H1 (cell line): ENCODE measurements around the gene PRRT2.
A peak's percentile ranks its signal among the peaks of the same experiment; 100 is the strongest.

Experiments used
- EGR1 ChIP-seq: IDR thresholded peaks from 2 replicates; pipeline ENCODE4 v1.6.1; 2011; ENCODE audit warnings: low read depth, low read length, borderline replicate concordance
- EZH2 ChIP-seq: fragments of 200-600 bp; sonication (generic); IDR thresholded peaks from 2 replicates; pipeline ENCODE4 v1.7.1; 2012; ENCODE audit warnings: low read depth, mild to moderate bottlenecking, moderate library complexity, low read length, inconsistent platforms; ENCODE audit not compliant: severe bottlenecking
- KDM4A ChIP-seq: IDR thresholded peaks from one replicate; pipeline ENCODE4 v1.7.1; 2012; ENCODE audit warnings: low read depth, mild to moderate bottlenecking, moderate library complexity, low read length, inconsistent platforms; ENCODE audit not compliant: severe bottlenecking
- NRF1 ChIP-seq: IDR thresholded peaks from 2 replicates; pipeline ENCODE4 v1.6.1; 2011; ENCODE audit warnings: mild to moderate bottlenecking, low read depth, low read length, improper control_type of control experiment
- POLR2A ChIP-seq, 2 experiments: IDR thresholded peaks; 1 replicate in 1 of 2; 2 replicates in 1 of 2; pipeline ENCODE4 v1.6.1; 2011; ENCODE audit warnings: low read depth in 2 of 2, low read length in 2 of 2, mild to moderate bottlenecking in 2 of 2; ENCODE audit errors: control extremely low read depth in 1 of 2
- TAF1 ChIP-seq: IDR thresholded peaks from 2 replicates; pipeline ENCODE4 v1.6.1; 2011; ENCODE audit warnings: mild to moderate bottlenecking, low read depth, low read length
- TF ChIP-seq, protein P1 (sequence below), 3 experiments: IDR thresholded peaks; 1 replicate in 2 of 3; 2 replicates in 1 of 3; pipeline versions ENCODE4 v1.5.1 to v1.6.1; 2011; ENCODE audit warnings: low read length in 3 of 3, mild to moderate bottlenecking in 3 of 3, inconsistent platforms in 2 of 3, low read depth in 1 of 3, moderate library complexity in 1 of 3; ENCODE audit not compliant: insufficient read depth in 1 of 3; ENCODE audit errors: control extremely low read depth in 1 of 3

DNA sequence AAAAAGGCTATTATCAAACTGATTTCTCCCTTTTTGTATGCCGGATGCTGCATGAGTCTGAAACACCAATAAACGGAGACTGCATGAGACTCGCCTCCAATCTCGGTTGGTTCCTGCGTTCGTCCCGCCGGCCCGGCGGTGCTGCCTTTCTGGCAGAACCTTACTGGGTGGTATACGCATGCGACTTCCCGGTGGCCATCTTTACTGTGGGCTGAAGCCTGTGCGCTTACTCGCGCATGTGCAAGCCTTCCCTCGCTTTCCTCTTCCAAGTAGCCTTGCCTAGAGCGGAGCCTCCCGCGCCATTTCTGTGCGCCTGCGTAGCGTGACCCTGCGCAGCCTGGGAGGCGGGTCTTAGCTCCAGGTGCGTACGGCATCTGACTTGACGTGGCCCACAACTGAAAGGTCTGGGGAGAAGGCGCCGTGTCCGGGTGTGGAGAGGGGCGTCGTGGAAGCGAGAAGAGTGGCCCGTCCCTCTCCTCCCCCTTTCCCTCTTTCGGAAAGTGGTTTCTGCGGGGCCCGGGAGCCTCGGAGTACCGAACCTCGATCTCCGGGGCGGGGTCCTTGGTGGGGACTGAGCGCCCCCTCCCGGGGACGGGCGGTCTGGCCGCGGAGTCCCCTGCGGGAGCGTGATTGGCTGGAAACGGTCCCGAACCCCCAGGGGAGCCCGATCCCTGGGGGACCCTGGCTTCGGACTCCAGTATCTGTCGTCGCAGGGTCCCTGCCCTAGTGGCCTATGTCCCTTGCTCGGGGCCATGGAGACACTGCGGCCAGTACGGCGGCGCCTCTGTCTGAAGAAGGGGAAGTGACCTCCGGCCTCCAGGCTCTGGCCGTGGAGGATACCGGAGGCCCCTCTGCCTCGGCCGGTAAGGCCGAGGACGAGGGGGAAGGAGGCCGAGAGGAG, 4.0 kb downstream of the PRRT2 start, which contains the start of gene PAGR1:
- TF ChIP-seq, protein P1, sequence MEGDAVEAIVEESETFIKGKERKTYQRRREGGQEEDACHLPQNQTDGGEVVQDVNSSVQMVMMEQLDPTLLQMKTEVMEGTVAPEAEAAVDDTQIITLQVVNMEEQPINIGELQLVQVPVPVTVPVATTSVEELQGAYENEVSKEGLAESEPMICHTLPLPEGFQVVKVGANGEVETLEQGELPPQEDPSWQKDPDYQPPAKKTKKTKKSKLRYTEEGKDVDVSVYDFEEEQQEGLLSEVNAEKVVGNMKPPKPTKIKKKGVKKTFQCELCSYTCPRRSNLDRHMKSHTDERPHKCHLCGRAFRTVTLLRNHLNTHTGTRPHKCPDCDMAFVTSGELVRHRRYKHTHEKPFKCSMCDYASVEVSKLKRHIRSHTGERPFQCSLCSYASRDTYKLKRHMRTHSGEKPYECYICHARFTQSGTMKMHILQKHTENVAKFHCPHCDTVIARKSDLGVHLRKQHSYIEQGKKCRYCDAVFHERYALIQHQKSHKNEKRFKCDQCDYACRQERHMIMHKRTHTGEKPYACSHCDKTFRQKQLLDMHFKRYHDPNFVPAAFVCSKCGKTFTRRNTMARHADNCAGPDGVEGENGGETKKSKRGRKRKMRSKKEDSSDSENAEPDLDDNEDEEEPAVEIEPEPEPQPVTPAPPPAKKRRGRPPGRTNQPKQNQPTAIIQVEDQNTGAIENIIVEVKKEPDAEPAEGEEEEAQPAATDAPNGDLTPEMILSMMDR (IDR thresholded peaks at IDR 0.05; ENCODE audit: control extremely low read depth in 1 of 3, insufficient read depth in 1 of 3, low read depth in 1 of 3, low read length in 3 of 3), result peak in 2 of 3 experiments; percentile 71 to 78; a peak in 3 of 4 replicates
- TF ChIP-seq EZH2 (no peak), TAF1 (peak; percentile 87), POLR2A (IDR thresholded peaks at IDR 0.05; ENCODE audit: control extremely low read depth in 1 of 2, low read depth in 2 of 2, low read length in 2 of 2) (peak in 1 of 2 experiments; percentile 86; a peak in 2 of 3 replicates), KDM4A (no peak), EGR1 (no peak), NRF1 (peak; percentile 99)
